HepG2 (cell line): Measurements from ENCODE around the gene PSKH1. TPM values are rescaled to one million over a fixed set of nuclear protein-coding genes. Genes with fewer than 3 reads are reported as not detected.

Source experiments
- ATAC-seq: fragments of 200-7000 bp; cut with Tn5 transposase; 3 replicates; pipeline ENCODE4 v1.9.1; 2020; ENCODE audit warnings: mild to moderate bottlenecking, moderate library complexity
- BruUV-seq: library from RNA; stranded (reverse); fragments of 400-500 nt; replicated peaks from 2 replicates; lab custom pipeline; 2021; lab: Mats Ljungman, UMichigan
- CTCF ChIA-PET: fragments of 300-600 bp; formaldehyde crosslinking; extraction: SDS; loops from one replicate; lab custom pipeline; 2021; ENCODE audit warnings: low total read pairs, inconsistent platforms, low intra/inter-chr PET ratio; lab: Yijun Ruan, JAX
- POLR2A ChIA-PET: fragments of 350-600 bp; sonication (Branson Sonifier 250); formaldehyde crosslinking; loops from one replicate; lab custom pipeline; 2020; ENCODE audit warnings: antibody characterized with exemption, inconsistent platforms; lab: Yijun Ruan, JAX
- DNase-seq: peaks from one replicate; pipeline ENCODE4 v3.0.0-alpha.2; 2015; ENCODE audit warnings: low spot score
- FAIRE-seq: peaks from 3 replicates; lab custom pipeline; 2011; peaks lifted over from hg19 to GRCh38; lab: Jason Lieb, UNC
- H2AFZ ChIP-seq: one replicate; pipeline ENCODE4 v1.6.1; 2011; ENCODE audit warnings: low read length, inconsistent platforms
- H3K27ac ChIP-seq: fragments of 300-600 bp; 3 replicates; pipeline ENCODE4 v1.8.0; 2011; ENCODE audit warnings: mixed run types, mild to moderate bottlenecking, mixed read lengths, low read length, inconsistent platforms; ENCODE audit not compliant: insufficient read depth; ENCODE audit errors: extremely low read length
- H3K27me3 ChIP-seq, 2 experiments: fragments of 200-600 bp in 1 of 2; 2 replicates in 1 of 2; 3 replicates in 1 of 2; pipeline versions ENCODE4 v1.6.0 to v1.8.0; 2011; ENCODE audit warnings: low read length in 2 of 2, mild to moderate bottlenecking in 2 of 2, moderate library complexity in 2 of 2, inconsistent platforms in 1 of 2; ENCODE audit not compliant: insufficient read depth in 2 of 2, control insufficient read depth in 1 of 2
- H3K36me3 ChIP-seq, 2 experiments: fragments of 200-600 bp in 1 of 2; replicated peaks in 1 of 2; 2 replicates in 1 of 2; 3 replicates in 1 of 2; pipeline versions ENCODE4 v1.5.1 to v1.8.0; 2011; ENCODE audit warnings: low read length in 2 of 2, inconsistent platforms in 1 of 2; ENCODE audit not compliant: insufficient read depth in 2 of 2, control insufficient read depth in 1 of 2
- H3K4me1 ChIP-seq: 2 replicates; pipeline ENCODE4 v1.5.1; 2012; ENCODE audit warnings: low read length, inconsistent platforms; ENCODE audit not compliant: insufficient read depth
- H3K4me2 ChIP-seq: 2 replicates; pipeline ENCODE4 v1.6.0; 2011; ENCODE audit warnings: low read depth, low read length, inconsistent platforms
- H3K4me3 ChIP-seq, 3 experiments: fragments of 200-600 bp in 1 of 3; sonication (generic), shearing (Covaris generic) in 1 of 3; replicated peaks in 1 of 3; 2 replicates each; pipeline ENCODE4 v1.5.1; 2011 to 2016; ENCODE audit warnings: low read length in 3 of 3, inconsistent platforms in 2 of 3, low read depth in 2 of 3, mild to moderate bottlenecking in 2 of 3, control low read depth in 1 of 3, mixed read lengths in 1 of 3; ENCODE audit not compliant: insufficient read depth in 1 of 3
- H3K79me2 ChIP-seq: one replicate; pipeline ENCODE4 v1.6.1; 2011; ENCODE audit warnings: low read length, inconsistent platforms; ENCODE audit not compliant: insufficient read depth
- H3K9ac ChIP-seq: 2 replicates; pipeline ENCODE4 v1.6.0; 2011; ENCODE audit warnings: mild to moderate bottlenecking, low read depth, low read length, inconsistent platforms; ENCODE audit not compliant: insufficient read depth
- H3K9me3 ChIP-seq: 2 replicates; pipeline ENCODE4 v1.5.1; 2012; ENCODE audit warnings: mild to moderate bottlenecking, low read length
- H4K20me1 ChIP-seq: 2 replicates; pipeline ENCODE4 v1.6.0; 2011; ENCODE audit warnings: inconsistent platforms, mild to moderate bottlenecking, low read length, moderate library complexity; ENCODE audit not compliant: insufficient read depth
- ATF1 ChIP-seq: IDR thresholded peaks from 2 replicates; pipeline ENCODE4 v1.6.1; 2016; ENCODE audit warnings: mild to moderate bottlenecking, control low read depth
- CBX5 ChIP-seq: sonication (generic); formaldehyde crosslinking; IDR thresholded peaks from 2 replicates; pipeline ENCODE4 v1.4.0; 2020; ENCODE audit warnings: missing genetic modification reagents, borderline replicate concordance
- CCAR2 ChIP-seq: fragments of 200-400 bp; formaldehyde crosslinking; optimal IDR thresholded peaks from 2 replicates; pipeline ENCODE3; 2018; ENCODE audit warnings: low read depth, mild to moderate bottlenecking, low read length, moderate library complexity
- CEBPB ChIP-seq: IDR thresholded peaks from 2 replicates; pipeline ENCODE4 v1.6.1; 2011; ENCODE audit warnings: low read depth, low read length, improper control_type of control experiment, borderline replicate concordance
- HNRNPL ChIP-seq: fragments of 200-400 bp; formaldehyde crosslinking; IDR thresholded peaks from 2 replicates; pipeline ENCODE4 v1.6.1; 2017; ENCODE audit warnings: mild to moderate bottlenecking, low read depth, low read length
- KDM5B ChIP-seq: sonication (generic); formaldehyde crosslinking; IDR thresholded peaks from 2 replicates; pipeline ENCODE4 v1.4.0; 2020; ENCODE audit warnings: missing genetic modification reagents, mild to moderate bottlenecking, borderline replicate concordance
- MBD4 ChIP-seq: IDR thresholded peaks from 2 replicates; pipeline ENCODE4 v1.6.1; 2012; ENCODE audit warnings: low read length, inconsistent platforms, borderline replicate concordance
- MTF2 ChIP-seq: sonication (generic); formaldehyde crosslinking; IDR thresholded peaks from 2 replicates; pipeline ENCODE4 v1.5.0; 2020; ENCODE audit warnings: missing genetic modification reagents, borderline replicate concordance
- NFYB ChIP-seq: sonication (generic); formaldehyde crosslinking; IDR thresholded peaks from 2 replicates; pipeline ENCODE4 v1.4.0; 2020; ENCODE audit warnings: missing genetic modification reagents
- PAF1 ChIP-seq: IDR thresholded peaks from 2 replicates; pipeline ENCODE4 v1.6.1; 2016; ENCODE audit warnings: missing genetic modification reagents, missing compliant biosample characterization
- POLR2A ChIP-seq, 2 experiments: IDR thresholded peaks; 2 replicates each; pipeline ENCODE4 v1.6.1; 2011; ENCODE audit warnings: low read depth in 2 of 2, low read length in 2 of 2, mild to moderate bottlenecking in 1 of 2, moderate library complexity in 1 of 2; ENCODE audit not compliant: insufficient read depth in 1 of 2
- RERE ChIP-seq: IDR thresholded peaks from 2 replicates; pipeline ENCODE4 v1.6.1; 2016; ENCODE audit warnings: low read depth, missing genetic modification reagents, missing compliant biosample characterization
- SP5 ChIP-seq: IDR thresholded peaks from 2 replicates; pipeline ENCODE4 v1.6.1; 2016; ENCODE audit warnings: low read depth, borderline replicate concordance
- ZFP82 ChIP-seq: sonication (generic); formaldehyde crosslinking; IDR thresholded peaks from 2 replicates; pipeline ENCODE4 v1.5.1; 2020; ENCODE audit warnings: mild to moderate bottlenecking, missing genetic modification reagents, borderline replicate concordance
- ZFY ChIP-seq: sonication (generic); formaldehyde crosslinking; IDR thresholded peaks from 2 replicates; pipeline ENCODE4 v1.4.0; 2020; ENCODE audit warnings: missing genetic modification reagents
- ZNF343 ChIP-seq: sonication (generic); formaldehyde crosslinking; IDR thresholded peaks from 2 replicates; pipeline ENCODE4 v1.4.0; 2020; ENCODE audit warnings: mild to moderate bottlenecking, missing genetic modification reagents
- ZNF605 ChIP-seq: sonication (generic); formaldehyde crosslinking; IDR thresholded peaks from 2 replicates; pipeline ENCODE4 v1.8.0; 2022; ENCODE audit warnings: mild to moderate bottlenecking, missing genetic modification reagents
- WGBS: methylation state at CpG from one replicate; pipeline ENCODE4 v1.1.6; 2017; ENCODE audit warnings: low lambda C conversion rate; 5-methylcytosine and 5-hydroxymethylcytosine counted together
- in situ Hi-C: cut with HindIII; loops from 2 replicates; pipeline ENCODE4 v1.10.0; 2017; ENCODE audit warnings: low pct_unique_long_range_greater_than_20kb; ENCODE audit not compliant: extremely low pct_ligation_motif_present
- intact Hi-C: fragments of 100-400 bp; cut with micrococcal nuclease; formaldehyde crosslinking; loops from one replicate; pipeline ENCODE4 v1.10.0; 2022; ENCODE audit not compliant: unreplicated experiment
- polyA plus RNA-seq, 8 experiments: library from polyadenylated mRNA; depleted of rRNA in 3 of 8; stranded (reverse) in 7 of 8; unstranded in 1 of 8; fragments of >200 nt; fragmentation: Illumina TruSeq in 4 of 8; extraction: Trizol in 4 of 8; gene quantifications; 2 replicates each; pipeline versions ENCODE4 v1.2.1 to v1.2.3, GENCODE V29; 2011 to 2016; ENCODE audit warnings: low read depth in 4 of 8, missing spikeins in 1 of 8, mixed read lengths in 1 of 8; ENCODE audit not compliant: insufficient read depth in 1 of 8
- total RNA-seq, 5 experiments: library from RNA; depleted of rRNA; stranded (reverse); fragments of >200 nt; fragmentation: Illumina TruSeq; extraction: Trizol; gene quantifications; 2 replicates each; pipeline ENCODE4 v1.2.3, GENCODE V29; 2016; ENCODE audit warnings: low read depth in 1 of 5

The PSKH1 gene
- total and polyA plus RNA-seq, 2 of the 13 experiments (the other 11 are each of a cell fraction or from before 2014, with no cell fraction given) = 8.4 to 19.1 TPM

GRCh38 chr16:67846320-67847063, 46.6 kb upstream of the PSKH1 start, which contains the start of gene NUTF2:
NUTF2 (plus strand) TSS chr16:67846933; CDS start chr16:67865131, 18,198 bp downstream.
- DNase-seq (peak; percentile 98), ATAC-seq (peak; percentile 79), FAIRE-seq (peak; percentile 86)
- peaks cover 0 to 4% of the 10 kb centered on the region in 2 experiments; a peak in 3 of 5 replicates for H3K36me3 ChIP-seq
- no peaks in the 10 kb centered on the region for H3K9me3 ChIP-seq
- 0% methylated on average over 17 of the region's 57 CpGs for WGBS
- intact Hi-C loops = loop anchor here (1.0 kb wide), 2 partner anchors 11 to 30 kb away; no protein-coding TSS in a partner anchor
- no peak within 1 kb of the TSS for H2AFZ ChIP-seq
- H3K4me2 ChIP-seq = peak within 1 kb of the TSS; percentile 89
- ChIA-PET POLR2A (interaction anchor here (0.6 to 6.2 kb wide), 22 partner anchors 9 to 388 kb away, joined by 3 to 47 read pairs (median 4); partner anchors contain the start of genes ACD, C16orf86, EDC4 and ENKD1), CTCF (interaction anchor here (1.5 kb wide), 1 partner anchor 30 kb away, joined by 5 read pairs; no protein-coding TSS in a partner anchor)
- peak within 1 kb of the TSS; percentile 97 to 99 (median 97) for H3K4me3 ChIP-seq
- in situ Hi-C loops = no loop called here
- no peaks in the 10 kb centered on the region; a peak in 1 of 5 replicates for H3K27me3 ChIP-seq
- H3K27ac ChIP-seq = peak within 1 kb of the TSS; percentile 88
- H3K79me2 ChIP-seq = peaks cover 72% of the 10 kb centered on the region
- peaks cover 46% of the 10 kb centered on the region for H3K4me1 ChIP-seq
- H3K9ac ChIP-seq = peak within 1 kb of the TSS; percentile 99
- BruUV-seq = no TSS peak
- peaks cover 38% of the 10 kb centered on the region for H4K20me1 ChIP-seq
- TF ChIP-seq CCAR2 (peak; percentile 94), PAF1 (CRISPR knock-in tag) (no peak), ZNF343 (CRISPR knock-in tag) (peak; percentile 81; the same call in 1 of the 2 replicates), ZFY (CRISPR knock-in tag) (peak; percentile 97), ATF1 (peak; percentile 56; the same call in 1 of the 2 replicates), ZFP82 (peak; percentile 96; the same call in 1 of the 2 replicates), RERE (CRISPR knock-in tag) (no peak), MBD4 (no peak), KDM5B (peak; percentile 78), HNRNPL (peak; percentile 74), POLR2A (IDR thresholded peaks at IDR 0.05; ENCODE audit: insufficient read depth in 1 of 2, low read depth in 2 of 2, low read length in 2 of 2) (peak in 1 of 2 experiments; percentile 75; a peak in 2 of 4 replicates), MTF2 (CRISPR knock-in tag) (no peak), NFYB (CRISPR knock-in tag) (peak; percentile 47; the same call in 1 of the 2 replicates), SP5 (CRISPR knock-in tag) (peak; percentile 98), CBX5 (peak; percentile 80; the same call in 1 of the 2 replicates), ZNF605 (CRISPR knock-in tag) (peak; percentile 98), CEBPB (no peak)
